Ishikawa (cell line): ENCODE results near the gene PTCH1.

Source experiments
- CEBPB ChIP-seq: IDR thresholded peaks from 2 replicates; pipeline ENCODE4 v1.6.1; 2012
- CREB1 ChIP-seq: IDR thresholded peaks from 2 replicates; pipeline ENCODE4 v1.6.1; 2012; ENCODE audit warnings: low read depth
- EGR1 ChIP-seq: IDR thresholded peaks from 2 replicates; pipeline ENCODE4 v1.6.1; 2012
- EP300 ChIP-seq: IDR thresholded peaks from 2 replicates; pipeline ENCODE4 v1.6.1; 2012; ENCODE audit warnings: borderline replicate concordance
- FOXM1 ChIP-seq: IDR thresholded peaks from 2 replicates; pipeline ENCODE4 v1.6.1; 2012; ENCODE audit warnings: low read depth, borderline replicate concordance
- NFIC ChIP-seq: IDR thresholded peaks from 2 replicates; pipeline ENCODE4 v1.6.1; 2012
- RAD21 ChIP-seq: IDR thresholded peaks from 2 replicates; pipeline ENCODE4 v1.6.1; 2012; ENCODE audit warnings: low read depth
- REST ChIP-seq: IDR thresholded peaks from 2 replicates; pipeline ENCODE4 v1.6.1; 2012; ENCODE audit warnings: low read depth, mild to moderate bottlenecking
- TAF1 ChIP-seq: IDR thresholded peaks from 2 replicates; pipeline ENCODE4 v1.6.1; 2012; ENCODE audit warnings: low read depth, mild to moderate bottlenecking
- TCF12 ChIP-seq: IDR thresholded peaks from 2 replicates; pipeline ENCODE4 v1.6.1; 2012; ENCODE audit warnings: low read depth
- YY1 ChIP-seq: IDR thresholded peaks from 2 replicates; pipeline ENCODE4 v1.6.1; 2012; ENCODE audit warnings: low read depth
- ZBTB7A ChIP-seq: IDR thresholded peaks from 2 replicates; pipeline ENCODE4 v1.6.1; 2012; ENCODE audit warnings: low read depth
- TF ChIP-seq, protein P1 (sequence below): IDR thresholded peaks from 2 replicates; pipeline ENCODE4 v1.6.1; 2012

GRCh38 chr9:95509851-95510708 lies 6.7 kb downstream of the PTCH1 start:
- no peak for TF ChIP-seq YY1
- TF ChIP-seq EP300: no peak
- no peak for TF ChIP-seq REST
- no peak for TF ChIP-seq CEBPB
- no peak for TF ChIP-seq EGR1
- TF ChIP-seq TAF1: no peak
- TF ChIP-seq RAD21: no peak
- TF ChIP-seq TCF12: no peak
- TF ChIP-seq FOXM1: no peak; the same call in 1 of the 2 replicates
- no peak for TF ChIP-seq NFIC
- TF ChIP-seq, protein P1, sequence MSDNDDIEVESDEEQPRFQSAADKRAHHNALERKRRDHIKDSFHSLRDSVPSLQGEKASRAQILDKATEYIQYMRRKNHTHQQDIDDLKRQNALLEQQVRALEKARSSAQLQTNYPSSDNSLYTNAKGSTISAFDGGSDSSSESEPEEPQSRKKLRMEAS: no peak
- no peak for TF ChIP-seq CREB1
- no peak for TF ChIP-seq ZBTB7A
